ENCODE measurements around the gene LRMDA.

Gene LRMDA

GRCh38 chr10:76543655-76544054 lies 1112.2 kb downstream of the LRMDA start:
- Histone ChIP-seq H3K4me3 (ENCODE audit: insufficient read depth in 1 of 2, low read depth in 1 of 2, low read length in 2 of 2) (no peak overlapping the region), H3K27me3 (ENCODE audit: control insufficient read depth in 1 of 2, insufficient read depth in 1 of 2, low read length in 2 of 2) (no peaks in the 10 kb centered on the region), H2BK5ac (ENCODE audit: low read depth, low read length, poor library complexity, severe bottlenecking) (no peak overlapping the region)

GRCh38 chr10:76544789-76545188 lies 1113.4 kb downstream of the LRMDA start:
- no peak for DNase-seq
- H3K14ac ChIP-seq (ENCODE audit: low read length in 2 of 2): no peak overlapping the region
- H3K9me3 ChIP-seq (ENCODE audit: control insufficient read depth, low read length): no peaks in the 10 kb centered on the region
- H3K4me2 ChIP-seq (ENCODE audit: low read length, poor library complexity, severe bottlenecking): no peak overlapping the region
- H2BK5ac ChIP-seq (ENCODE audit: low read depth, low read length, poor library complexity, severe bottlenecking): no peak overlapping the region
- no peak overlapping the region for H2BK120ac ChIP-seq (ENCODE audit: low read depth, low read length)
- H2BK12ac ChIP-seq (ENCODE audit: low read length in 2 of 2): no peak overlapping the region
- H4K91ac ChIP-seq (ENCODE audit: low read length): no peak overlapping the region
- H4K8ac ChIP-seq (ENCODE audit: low read length): no peak overlapping the region
- WGBS: no CpG with 5 or more reads among the region's 1 CpG
- H3K4me1 ChIP-seq (ENCODE audit: control insufficient read depth, insufficient read depth, low read depth, low read length): peaks cover 2% of the 10 kb centered on the region
- H3K27me3 ChIP-seq (ENCODE audit: control insufficient read depth in 1 of 2, insufficient read depth in 1 of 2, low read length in 2 of 2): no peaks in the 10 kb centered on the region
- H3K27ac ChIP-seq (ENCODE audit: low read length, poor library complexity, severe bottlenecking): no peak overlapping the region
- H2BK15ac ChIP-seq (ENCODE audit: low read depth, poor library complexity, severe bottlenecking): no peak overlapping the region
- H3K9ac ChIP-seq (ENCODE audit: low read length): no peak overlapping the region
- no peaks in the 10 kb centered on the region for H3K36me3 ChIP-seq (ENCODE audit: control insufficient read depth in 1 of 2, insufficient read depth in 2 of 2, low read depth in 1 of 2, low read length in 2 of 2)
- H3K4ac ChIP-seq (ENCODE audit: low read depth in 1 of 2, low read length in 2 of 2): no peak overlapping the region
- no peak overlapping the region for H3K23ac ChIP-seq (ENCODE audit: low read length in 2 of 2)
- no peak overlapping the region for H3K18ac ChIP-seq (ENCODE audit: low read depth in 1 of 2, low read length in 2 of 2)
- H2AFZ ChIP-seq (ENCODE audit: low read depth, low read length): no peak overlapping the region
- no peak overlapping the region for H2AK5ac ChIP-seq (ENCODE audit: low read length, severe bottlenecking)
- H3K79me1 ChIP-seq (replicated peaks; ENCODE audit: low read length, poor library complexity, severe bottlenecking): no peaks in the 10 kb centered on the region
- H3K4me3 ChIP-seq (ENCODE audit: insufficient read depth in 1 of 2, low read depth in 1 of 2, low read length in 2 of 2): no peak overlapping the region

More at GRCh38 chr10:76543655-76544054, 1112.2 kb downstream of the LRMDA start:
- H2BK12ac ChIP-seq (ENCODE audit: low read length in 2 of 2): peak overlapping the region; percentile 31 to 90
- WGBS: 97% methylated on average over 3 of the region's 4 CpGs
- H3K79me1 ChIP-seq (replicated peaks; ENCODE audit: low read length, poor library complexity, severe bottlenecking): no peaks in the 10 kb centered on the region
- no peak overlapping the region for H3K27ac ChIP-seq (ENCODE audit: low read length, poor library complexity, severe bottlenecking)
- no peak overlapping the region for H4K8ac ChIP-seq (ENCODE audit: low read length)
- H2BK15ac ChIP-seq (ENCODE audit: low read depth, poor library complexity, severe bottlenecking): no peak overlapping the region
- no peak overlapping the region for H3K23ac ChIP-seq (ENCODE audit: low read length in 2 of 2)
- no peak overlapping the region for H2AFZ ChIP-seq (ENCODE audit: low read depth, low read length)
- no peak for DNase-seq
- no peaks in the 10 kb centered on the region for H3K36me3 ChIP-seq (ENCODE audit: control insufficient read depth in 1 of 2, insufficient read depth in 2 of 2, low read depth in 1 of 2, low read length in 2 of 2)
- H3K4me1 ChIP-seq (ENCODE audit: control insufficient read depth, insufficient read depth, low read depth, low read length): peaks cover 2% of the 10 kb centered on the region
- H2AK5ac ChIP-seq (ENCODE audit: low read length, severe bottlenecking): no peak overlapping the region
- no peaks in the 10 kb centered on the region for H3K9me3 ChIP-seq (ENCODE audit: control insufficient read depth, low read length)
- no peak overlapping the region for H3K9ac ChIP-seq (ENCODE audit: low read length)
- peak overlapping the region in 1 of 2 experiments; percentile 79 for H3K14ac ChIP-seq (ENCODE audit: low read length in 2 of 2)
- no peak overlapping the region for H3K4me2 ChIP-seq (ENCODE audit: low read length, poor library complexity, severe bottlenecking)
- peak overlapping the region in 1 of 2 experiments; percentile 4 for H3K4ac ChIP-seq (ENCODE audit: low read depth in 1 of 2, low read length in 2 of 2)
- no peak overlapping the region for H4K91ac ChIP-seq (ENCODE audit: low read length)
- H3K18ac ChIP-seq (ENCODE audit: low read depth in 1 of 2, low read length in 2 of 2): peak overlapping the region in 1 of 2 experiments; percentile 65
- H2BK120ac ChIP-seq (ENCODE audit: low read depth, low read length): peak overlapping the region; percentile 56

- no peak overlapping the region for H4K91ac ChIP-seq (ENCODE audit: low read length)
- no peak overlapping the region for H3K18ac ChIP-seq (ENCODE audit: low read depth in 1 of 2, low read length in 2 of 2)
- H3K23ac ChIP-seq (ENCODE audit: low read length in 2 of 2): no peak overlapping the region
- H2AK5ac ChIP-seq (ENCODE audit: low read length, severe bottlenecking): no peak overlapping the region
- H3K9ac ChIP-seq (ENCODE audit: low read length): no peak overlapping the region
- no peaks in the 10 kb centered on the region for H3K79me1 ChIP-seq (replicated peaks; ENCODE audit: low read length, poor library complexity, severe bottlenecking)
- H2AFZ ChIP-seq (ENCODE audit: low read depth, low read length): no peak overlapping the region
- DNase-seq: no peak
- no peak overlapping the region for H3K27ac ChIP-seq (ENCODE audit: low read length, poor library complexity, severe bottlenecking)
- H3K4me2 ChIP-seq (ENCODE audit: low read length, poor library complexity, severe bottlenecking): no peak overlapping the region
- no peak overlapping the region for H3K14ac ChIP-seq (ENCODE audit: low read length in 2 of 2)
- no peaks in the 10 kb centered on the region for H3K27me3 ChIP-seq (ENCODE audit: control insufficient read depth in 1 of 2, insufficient read depth in 1 of 2, low read length in 2 of 2)
- H3K36me3 ChIP-seq (ENCODE audit: control insufficient read depth in 1 of 2, insufficient read depth in 2 of 2, low read depth in 1 of 2, low read length in 2 of 2): no peaks in the 10 kb centered on the region
- no peak overlapping the region for H2BK5ac ChIP-seq (ENCODE audit: low read depth, low read length, poor library complexity, severe bottlenecking)
- H2BK15ac ChIP-seq (ENCODE audit: low read depth, poor library complexity, severe bottlenecking): no peak overlapping the region
- peaks cover 2% of the 10 kb centered on the region for H3K4me1 ChIP-seq (ENCODE audit: control insufficient read depth, insufficient read depth, low read depth, low read length)
- H3K9me3 ChIP-seq (ENCODE audit: control insufficient read depth, low read length): no peaks in the 10 kb centered on the region
- peak overlapping the region in 1 of 2 experiments; percentile 19 for H2BK12ac ChIP-seq (ENCODE audit: low read length in 2 of 2)
- no peak overlapping the region for H3K4ac ChIP-seq (ENCODE audit: low read depth in 1 of 2, low read length in 2 of 2)
- 94% methylated on average over 2 of the region's 2 CpGs for WGBS
- H2BK120ac ChIP-seq (ENCODE audit: low read depth, low read length): no peak overlapping the region
- no peak overlapping the region for H3K4me3 ChIP-seq (ENCODE audit: insufficient read depth in 1 of 2, low read depth in 1 of 2, low read length in 2 of 2)
- H4K8ac ChIP-seq (ENCODE audit: low read length): no peak overlapping the region
Measured at GRCh38 chr10:76546411-76546810, 1115.0 kb downstream of the LRMDA start.

GRCh38 chr10:76547352-76547972 lies 1116.0 kb downstream of the LRMDA start:
- H2BK120ac ChIP-seq (ENCODE audit: low read depth, low read length): peak overlapping the region; percentile 64
- 30% methylated on average over 7 of the region's 11 CpGs for WGBS
- no peak overlapping the region for H3K23ac ChIP-seq (ENCODE audit: low read length in 2 of 2)

More at GRCh38 chr10:76547352-76547972, 1116.0 kb downstream of the LRMDA start:
- DNase-seq: peak; percentile 82
- H3K4me2 ChIP-seq (ENCODE audit: low read length, poor library complexity, severe bottlenecking): no peak overlapping the region
- H4K8ac ChIP-seq (ENCODE audit: low read length): peak overlapping the region; percentile 29
- H3K9ac ChIP-seq (ENCODE audit: low read length): peak overlapping the region; percentile 12
- H2BK15ac ChIP-seq (ENCODE audit: low read depth, poor library complexity, severe bottlenecking): peak overlapping the region; percentile 71
- no peak overlapping the region for H2AFZ ChIP-seq (ENCODE audit: low read depth, low read length)
- H3K79me1 ChIP-seq (replicated peaks; ENCODE audit: low read length, poor library complexity, severe bottlenecking): no peaks in the 10 kb centered on the region
- no peak overlapping the region for H2AK5ac ChIP-seq (ENCODE audit: low read length, severe bottlenecking)
- H3K9me3 ChIP-seq (ENCODE audit: control insufficient read depth, low read length): no peaks in the 10 kb centered on the region
- H4K91ac ChIP-seq (ENCODE audit: low read length): no peak overlapping the region
- peak overlapping the region; percentile 35 for H2BK5ac ChIP-seq (ENCODE audit: low read depth, low read length, poor library complexity, severe bottlenecking)
- H2BK12ac ChIP-seq (ENCODE audit: low read length in 2 of 2): peak overlapping the region; percentile 9 to 96
- no peak overlapping the region for H3K14ac ChIP-seq (ENCODE audit: low read length in 2 of 2)
- H3K27ac ChIP-seq (ENCODE audit: low read length, poor library complexity, severe bottlenecking): no peak overlapping the region
- H3K18ac ChIP-seq (ENCODE audit: low read depth in 1 of 2, low read length in 2 of 2): peak overlapping the region; percentile 23 to 84
- H3K4ac ChIP-seq (ENCODE audit: low read depth in 1 of 2, low read length in 2 of 2): peak overlapping the region in 1 of 2 experiments; percentile 90
- no peaks in the 10 kb centered on the region for H3K36me3 ChIP-seq (ENCODE audit: control insufficient read depth in 1 of 2, insufficient read depth in 2 of 2, low read depth in 1 of 2, low read length in 2 of 2)
- no peaks in the 10 kb centered on the region for H3K27me3 ChIP-seq (ENCODE audit: control insufficient read depth in 1 of 2, insufficient read depth in 1 of 2, low read length in 2 of 2)
- H3K4me1 ChIP-seq (ENCODE audit: control insufficient read depth, insufficient read depth, low read depth, low read length): peaks cover 2% of the 10 kb centered on the region
- no peak overlapping the region for H3K4me3 ChIP-seq (ENCODE audit: insufficient read depth in 1 of 2, low read depth in 1 of 2, low read length in 2 of 2)

All from mesenchymal stem cell (in vitro differentiated cells and primary cell).